ENCODE data around the gene N4BP2L1. TPM values are rescaled to one million over a fixed set of nuclear protein-coding genes. Genes with fewer than 3 reads are reported as not detected.
A peak's percentile ranks its signal among the peaks of the same experiment; 100 is the strongest.

Gene N4BP2L1
- total and polyA plus RNA-seq, 4 experiments from 2014 or later: 43.3 to 80.1 (median 51.8) TPM

DNA sequence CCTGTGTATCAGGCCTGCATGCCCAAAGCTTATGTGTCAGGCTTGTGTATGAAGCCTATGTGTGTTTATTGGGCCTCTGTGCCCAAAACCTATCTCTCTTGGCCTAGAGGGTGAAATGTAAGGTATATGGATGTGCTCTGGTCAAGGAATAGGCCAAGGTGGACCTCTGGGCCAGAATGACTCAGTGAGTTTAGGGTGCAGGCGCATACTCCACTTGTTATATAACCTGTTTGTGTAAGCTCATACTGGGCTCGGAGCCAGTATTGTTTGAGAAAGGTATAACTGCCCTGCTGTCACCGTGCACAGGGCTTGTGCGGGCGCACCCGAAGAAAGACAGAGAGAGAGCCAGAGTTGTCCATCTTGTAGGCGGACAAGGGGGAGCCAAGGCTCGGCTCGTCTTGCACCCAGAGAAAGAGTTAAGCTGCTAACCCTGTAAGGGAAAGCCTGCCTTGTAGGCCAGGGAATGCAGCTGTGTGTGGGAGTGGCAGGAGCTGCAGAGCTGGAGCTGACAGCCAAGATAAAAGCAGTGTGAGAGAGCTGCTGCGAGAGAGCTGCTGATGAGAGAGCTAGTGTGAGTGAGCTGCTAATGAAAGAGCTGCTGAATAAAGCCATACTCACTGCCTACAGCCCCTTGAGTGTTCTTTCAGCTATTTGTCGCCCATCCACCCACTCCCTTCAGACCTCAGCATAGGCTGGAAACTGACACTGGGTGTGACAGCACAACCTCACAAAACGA, 43.4 kb upstream of the N4BP2L1 start:
- CTCF ChIA-PET (ENCODE audit: partially characterized antibody): interaction anchor here (0.8 to 1.2 kb wide), 2 partner anchors 25 to 110 kb away, joined by 3 to 4 read pairs; no protein-coding TSS in a partner anchor
- H3K27ac ChIP-seq (ENCODE audit: low read depth, low read length): no peak overlapping the region
- no peaks in the 10 kb centered on the region for H3K9me3 ChIP-seq (ENCODE audit: control insufficient read depth in 1 of 2, low read length in 2 of 2)

DNA sequence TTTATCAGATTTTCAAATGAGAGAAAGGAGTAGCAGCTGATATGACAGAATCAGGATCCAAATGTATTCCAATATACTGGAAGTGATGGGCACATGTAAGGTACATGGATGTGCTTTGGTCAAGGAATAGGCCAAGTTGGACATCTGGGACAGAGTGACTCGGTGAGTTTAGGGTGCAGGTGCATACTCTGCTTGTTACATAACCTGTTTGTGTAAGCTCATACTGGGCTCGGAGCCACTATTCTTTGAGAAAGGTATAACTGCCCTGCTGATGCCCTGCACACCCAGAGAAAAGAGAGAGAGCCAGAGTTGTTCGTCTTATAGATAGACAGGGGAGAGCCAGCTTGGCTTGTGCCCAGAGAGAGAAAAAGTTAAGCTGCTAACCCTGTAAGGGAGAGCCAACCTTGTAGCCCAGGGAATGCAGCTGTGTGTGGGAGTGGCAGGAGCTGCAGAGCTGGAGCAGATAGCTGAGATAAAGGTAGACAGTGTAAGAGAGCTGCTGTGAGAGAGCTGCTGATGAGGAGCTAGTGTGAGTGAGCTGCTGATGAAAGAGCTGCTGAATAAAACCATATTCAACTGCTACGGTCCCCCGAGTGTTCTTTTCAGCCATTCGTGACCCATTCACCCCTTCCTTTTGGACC, 40.7 kb upstream of the N4BP2L1 start:
- Histone ChIP-seq H3K27me3 (ENCODE audit: insufficient read depth, low read length) (no peaks in the 10 kb centered on the region), H3K4me3 (ENCODE audit: low read length in 2 of 2) (no peak overlapping the region), H3K27ac (ENCODE audit: low read depth, low read length) (no peak overlapping the region), H3K4me1 (ENCODE audit: insufficient read depth, low read length) (no peaks in the 10 kb centered on the region), H3K36me3 (ENCODE audit: insufficient read depth, low read length) (no peaks in the 10 kb centered on the region), H3K9me3 (ENCODE audit: control insufficient read depth in 1 of 2, low read length in 2 of 2) (no peaks in the 10 kb centered on the region)
- peaks cover 0 to 7% (median 3%) of the 10 kb centered on the region in 4 donors for H3K4me1 Mint-ChIP-seq
- no peak overlapping the region for H3K4me3 Mint-ChIP-seq
- ChIA-PET POLR2A (ENCODE audit: partially characterized antibody) (no interaction called here), CTCF (ENCODE audit: partially characterized antibody) (interaction anchor here (1.0 to 1.4 kb wide), 2 partner anchors 9 to 71 kb away, joined by 3 to 4 read pairs; no protein-coding TSS in a partner anchor)
- H3K27ac Mint-ChIP-seq: peak overlapping the region in 1 of 7 donors; percentile 68
- peaks cover 0 to under 1% (median 0%) of the 10 kb centered on the region in 8 donors for H3K9me3 Mint-ChIP-seq
- intact Hi-C loops (cut with micrococcal nuclease): no loop called here
- H3K36me3 Mint-ChIP-seq: peaks cover 11 to 14% of the 10 kb centered on the region in 2 donors
- no peak for DNase-seq
- no peaks in the 10 kb centered on the region for H3K27me3 Mint-ChIP-seq

More for the DNA sequence above, 43.4 kb upstream of the N4BP2L1 start:
- peak overlapping the region in 5 of 7 donors; percentile 12 to 55 (median 23) for H3K27ac Mint-ChIP-seq
- H3K4me1 Mint-ChIP-seq: peaks cover 0 to 7% (median 3%) of the 10 kb centered on the region in 4 donors
- intact Hi-C loops (cut with micrococcal nuclease): no loop called here
- H3K9me3 Mint-ChIP-seq: no peaks in the 10 kb centered on the region
- H3K4me3 ChIP-seq (ENCODE audit: low read length in 2 of 2): no peak overlapping the region
- H3K4me1 ChIP-seq (ENCODE audit: insufficient read depth, low read length): no peaks in the 10 kb centered on the region
- POLR2A ChIA-PET (ENCODE audit: partially characterized antibody): no interaction called here
- H3K4me3 Mint-ChIP-seq: peak overlapping the region in 1 of 8 donors; percentile 48
- no peaks in the 10 kb centered on the region for H3K36me3 ChIP-seq (ENCODE audit: insufficient read depth, low read length)
- DNase-seq: peak in 1 of 5 donors; percentile 6
- H3K27me3 ChIP-seq (ENCODE audit: insufficient read depth, low read length): no peaks in the 10 kb centered on the region
- peaks cover 3 to 10% of the 10 kb centered on the region in 2 donors for H3K36me3 Mint-ChIP-seq
- H3K27me3 Mint-ChIP-seq: no peaks in the 10 kb centered on the region

DNA sequence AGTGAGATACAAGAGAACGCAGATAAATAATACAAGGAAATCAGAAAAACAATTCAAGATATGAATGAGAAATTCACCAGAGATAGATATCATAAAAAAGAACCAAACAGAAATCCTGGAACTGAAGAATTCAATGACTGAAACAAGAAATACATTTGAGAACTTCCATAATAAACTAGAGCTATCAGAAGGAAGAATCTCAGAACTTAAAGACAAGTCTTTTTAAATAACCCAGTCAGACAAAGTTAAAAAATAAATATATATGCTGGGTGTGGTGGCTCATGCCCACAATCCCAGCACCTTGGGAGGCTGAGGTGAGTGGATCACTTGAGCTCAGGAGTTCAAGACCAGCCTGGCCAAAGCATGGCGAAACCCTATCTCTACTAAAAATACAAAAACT, 28.7 kb upstream of the N4BP2L1 start:
- intact Hi-C loops (cut with micrococcal nuclease): no loop called here
- Histone ChIP-seq H3K4me3 (ENCODE audit: low read length in 2 of 2) (no peak overlapping the region), H3K36me3 (ENCODE audit: insufficient read depth, low read length) (no peaks in the 10 kb centered on the region), H3K9me3 (ENCODE audit: control insufficient read depth in 1 of 2, low read length in 2 of 2) (peaks cover 0 to 5% of the 10 kb centered on the region in 2 donors), H3K27ac (ENCODE audit: low read depth, low read length) (no peak overlapping the region), H3K4me1 (ENCODE audit: insufficient read depth, low read length) (no peaks in the 10 kb centered on the region), H3K27me3 (ENCODE audit: insufficient read depth, low read length) (no peaks in the 10 kb centered on the region)
- H3K27me3 Mint-ChIP-seq: no peaks in the 10 kb centered on the region
- POLR2A ChIA-PET (ENCODE audit: partially characterized antibody): no interaction called here
- H3K27ac Mint-ChIP-seq: no peak overlapping the region
- no peak for DNase-seq
- peaks cover 2 to 45% (median 30%) of the 10 kb centered on the region in 8 donors for H3K9me3 Mint-ChIP-seq
- H3K4me1 Mint-ChIP-seq: no peaks in the 10 kb centered on the region
- CTCF ChIA-PET (ENCODE audit: partially characterized antibody): no interaction called here
- H3K36me3 Mint-ChIP-seq: peaks cover 49 to 79% of the 10 kb centered on the region in 2 donors
- H3K4me3 Mint-ChIP-seq: no peak overlapping the region

DNA sequence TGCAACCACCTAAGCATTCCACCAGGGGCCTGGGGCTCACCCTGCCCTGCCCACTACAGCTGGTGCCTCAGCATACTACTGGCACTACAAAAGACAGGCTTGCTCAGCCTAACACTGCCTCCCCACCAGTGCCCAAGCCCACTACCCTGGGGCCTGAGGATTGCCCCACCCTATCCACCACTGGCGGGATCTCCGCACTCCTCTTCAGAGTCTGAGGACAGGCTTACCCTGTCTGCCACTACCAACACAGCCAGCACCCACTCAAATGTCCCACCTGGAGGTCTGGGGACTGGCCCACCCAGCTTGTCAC, 27.6 kb upstream of the N4BP2L1 start:
- H3K4me1 ChIP-seq (ENCODE audit: insufficient read depth, low read length): no peaks in the 10 kb centered on the region
- POLR2A ChIA-PET (ENCODE audit: partially characterized antibody): no interaction called here
- DNase-seq: no peak
- H3K27ac ChIP-seq (ENCODE audit: low read depth, low read length): no peak overlapping the region
- H3K4me3 ChIP-seq (ENCODE audit: low read length in 2 of 2): no peak overlapping the region
- Mint-ChIP-seq H3K27ac (no peak overlapping the region), H3K9me3 (peaks cover 2 to 45% (median 30%) of the 10 kb centered on the region in 8 donors), H3K4me3 (no peak overlapping the region), H3K36me3 (peaks cover 44 to 75% of the 10 kb centered on the region in 2 donors), H3K4me1 (no peaks in the 10 kb centered on the region), H3K27me3 (no peaks in the 10 kb centered on the region)
- intact Hi-C loops (cut with micrococcal nuclease): no loop called here
- CTCF ChIA-PET (ENCODE audit: partially characterized antibody): interaction anchor here (1.1 kb wide), 1 partner anchor 13 kb away, joined by 3 read pairs; no protein-coding TSS in a partner anchor
- peaks cover 0 to 5% of the 10 kb centered on the region in 2 donors for H3K9me3 ChIP-seq (ENCODE audit: control insufficient read depth in 1 of 2, low read length in 2 of 2)
- H3K36me3 ChIP-seq (ENCODE audit: insufficient read depth, low read length): no peaks in the 10 kb centered on the region
- H3K27me3 ChIP-seq (ENCODE audit: insufficient read depth, low read length): no peaks in the 10 kb centered on the region

DNA sequence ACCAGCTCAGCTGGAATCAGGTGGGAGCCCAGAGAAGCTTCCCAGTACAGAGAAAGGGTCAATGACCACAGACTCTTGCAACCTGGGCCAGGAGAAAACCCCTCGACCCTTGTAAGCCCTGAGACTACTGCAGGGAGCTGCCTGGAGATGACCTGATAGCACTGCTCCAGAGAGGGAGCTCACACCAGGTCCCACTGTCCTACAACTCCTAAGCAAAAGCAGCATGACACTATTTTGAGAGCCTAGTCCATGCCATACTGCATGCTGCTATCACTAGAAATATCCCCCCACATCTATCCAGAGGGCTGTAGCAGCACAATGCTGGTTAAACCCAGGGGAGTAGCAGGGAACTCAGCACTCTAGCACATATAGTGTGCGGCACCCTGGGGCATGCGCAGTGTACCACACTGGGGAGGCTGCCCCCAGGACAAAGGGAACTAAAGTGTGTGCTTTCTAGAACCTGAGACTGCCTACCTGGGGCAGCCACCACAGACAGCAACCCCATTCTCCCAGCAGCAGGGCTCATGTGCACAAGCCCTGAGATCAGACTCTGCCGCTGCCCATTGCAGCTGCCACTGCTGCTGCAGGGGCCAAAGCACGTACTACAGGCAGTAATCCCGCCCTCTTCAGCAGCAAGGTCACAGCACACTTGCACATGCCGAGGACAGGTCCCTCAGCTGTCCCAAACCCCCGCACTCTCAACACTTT, 27.1 kb upstream of the N4BP2L1 start:
- no peaks in the 10 kb centered on the region for H3K36me3 ChIP-seq (ENCODE audit: insufficient read depth, low read length)
- intact Hi-C loops (cut with micrococcal nuclease): no loop called here
- H3K9me3 ChIP-seq (ENCODE audit: control insufficient read depth in 1 of 2, low read length in 2 of 2): peaks cover 0 to 5% of the 10 kb centered on the region in 2 donors
- ChIA-PET CTCF (ENCODE audit: partially characterized antibody) (interaction anchor here (1.1 kb wide), 1 partner anchor 12 kb away, joined by 3 read pairs; no protein-coding TSS in a partner anchor), POLR2A (ENCODE audit: partially characterized antibody) (no interaction called here)
- no peaks in the 10 kb centered on the region for H3K4me1 Mint-ChIP-seq
- no peaks in the 10 kb centered on the region for H3K27me3 ChIP-seq (ENCODE audit: insufficient read depth, low read length)
- no peak overlapping the region for H3K4me3 ChIP-seq (ENCODE audit: low read length in 2 of 2)
- no peaks in the 10 kb centered on the region for H3K27me3 Mint-ChIP-seq
- H3K4me3 Mint-ChIP-seq: no peak overlapping the region
- no peaks in the 10 kb centered on the region for H3K4me1 ChIP-seq (ENCODE audit: insufficient read depth, low read length)
- H3K36me3 Mint-ChIP-seq: peaks cover 43 to 72% of the 10 kb centered on the region in 2 donors
- no peak overlapping the region for H3K27ac Mint-ChIP-seq
- DNase-seq: no peak
- H3K9me3 Mint-ChIP-seq: peaks cover 2 to 45% (median 30%) of the 10 kb centered on the region in 8 donors
- H3K27ac ChIP-seq (ENCODE audit: low read depth, low read length): no peak overlapping the region

DNA sequence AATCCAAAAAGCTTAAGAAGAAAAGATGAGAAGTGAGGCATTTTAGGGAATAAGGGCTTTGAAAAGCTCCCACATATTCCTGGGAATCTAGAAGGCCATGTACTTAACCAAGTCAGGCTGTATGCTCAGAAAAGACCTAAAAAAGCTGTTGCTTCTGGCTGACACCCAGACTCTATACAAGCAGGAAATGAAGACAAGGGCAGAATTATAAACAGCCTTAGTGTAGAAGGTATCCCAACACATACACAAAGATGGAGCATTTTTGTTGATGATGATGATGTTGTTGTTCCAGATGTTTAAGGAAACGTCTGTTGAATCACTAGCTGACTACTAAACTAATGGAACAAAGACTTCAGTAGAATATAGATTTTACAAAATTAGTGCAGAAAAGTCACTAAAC, 26.1 kb upstream of the N4BP2L1 start:
- Mint-ChIP-seq H3K4me3 (no peak overlapping the region), H3K27me3 (no peaks in the 10 kb centered on the region), H3K27ac (peak overlapping the region in 1 of 7 donors; percentile 35), H3K36me3 (peaks cover 32 to 61% of the 10 kb centered on the region in 2 donors), H3K4me1 (no peaks in the 10 kb centered on the region), H3K9me3 (peaks cover 2 to 37% (median 25%) of the 10 kb centered on the region in 8 donors)
- POLR2A ChIA-PET (ENCODE audit: partially characterized antibody): no interaction called here
- intact Hi-C loops (cut with micrococcal nuclease): no loop called here
- Histone ChIP-seq H3K4me3 (ENCODE audit: low read length in 2 of 2) (no peak overlapping the region), H3K36me3 (ENCODE audit: insufficient read depth, low read length) (no peaks in the 10 kb centered on the region), H3K27ac (ENCODE audit: low read depth, low read length) (no peak overlapping the region), H3K27me3 (ENCODE audit: insufficient read depth, low read length) (no peaks in the 10 kb centered on the region), H3K4me1 (ENCODE audit: insufficient read depth, low read length) (no peaks in the 10 kb centered on the region), H3K9me3 (ENCODE audit: control insufficient read depth in 1 of 2, low read length in 2 of 2) (peaks cover 0 to 5% of the 10 kb centered on the region in 2 donors)
- no peak for DNase-seq
- CTCF ChIA-PET (ENCODE audit: partially characterized antibody): interaction anchor here (0.9 to 1.6 kb wide), 3 partner anchors 13 to 57 kb away, joined by 3 to 4 read pairs (median 3); no protein-coding TSS in a partner anchor

DNA sequence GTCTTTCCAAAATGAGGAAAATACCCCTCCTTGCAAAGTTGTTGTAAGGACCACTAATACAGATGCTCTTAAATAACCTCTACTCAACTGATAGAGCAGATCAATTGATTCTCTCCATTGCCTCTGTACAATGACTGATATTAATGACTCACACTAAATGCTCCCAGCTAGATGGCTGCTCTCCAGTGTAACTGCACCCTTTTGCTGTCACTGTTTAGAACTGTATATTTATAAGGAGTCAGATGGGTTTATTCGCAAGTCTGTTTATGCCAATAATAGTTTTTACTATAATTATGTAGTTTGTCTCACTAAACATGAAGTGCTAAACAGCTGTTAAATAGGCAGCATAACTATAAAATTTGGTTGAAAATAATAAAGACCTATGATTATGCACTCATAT, 21.0 kb upstream of the N4BP2L1 start:
- H3K9me3 Mint-ChIP-seq: peaks cover 0 to 5% (median 0%) of the 10 kb centered on the region in 8 donors
- Histone ChIP-seq H3K36me3 (ENCODE audit: insufficient read depth, low read length) (no peaks in the 10 kb centered on the region), H3K9me3 (ENCODE audit: control insufficient read depth in 1 of 2, low read length in 2 of 2) (no peaks in the 10 kb centered on the region), H3K4me3 (ENCODE audit: low read length in 2 of 2) (no peak overlapping the region), H3K27me3 (ENCODE audit: insufficient read depth, low read length) (no peaks in the 10 kb centered on the region), H3K27ac (ENCODE audit: low read depth, low read length) (no peak overlapping the region), H3K4me1 (ENCODE audit: insufficient read depth, low read length) (no peaks in the 10 kb centered on the region)
- no peak overlapping the region for H3K4me3 Mint-ChIP-seq
- CTCF ChIA-PET (ENCODE audit: partially characterized antibody): interaction anchor here (0.9 kb wide), 1 partner anchor 54 kb away, joined by 3 read pairs; no protein-coding TSS in a partner anchor
- H3K4me1 Mint-ChIP-seq: peaks cover 0 to 6% (median 0%) of the 10 kb centered on the region in 4 donors
- intact Hi-C loops (cut with micrococcal nuclease): no loop called here
- no peaks in the 10 kb centered on the region for H3K27me3 Mint-ChIP-seq
- H3K27ac Mint-ChIP-seq: no peak overlapping the region
- no peak for DNase-seq
- POLR2A ChIA-PET (ENCODE audit: partially characterized antibody): no interaction called here
- H3K36me3 Mint-ChIP-seq: peaks cover 8 to 21% of the 10 kb centered on the region in 2 donors

All from CD4-positive, alpha-beta memory T cell (primary cell).